Esophagus squamous epithelium (tissue), 5 donors: ENCODE results near the gene COQ8B. TPM values are rescaled to one million over a fixed set of nuclear protein-coding genes. Genes with fewer than 3 reads are reported as not detected.

Source experiments
- DNase-seq: peaks from one replicate; lab custom pipeline; 2025; lab: John Stamatoyannopoulos, UW
- H3K27ac ChIP-seq, 4 donors: fragments of 200-600 bp; sonication (generic); one replicate each; pipeline ENCODE4 v1.5.1; 2016 to 2019; ENCODE audit warnings: mild to moderate bottlenecking in 1 of 4
- H3K27me3 ChIP-seq, 4 donors: fragments of 200-600 bp; sonication (generic); 1 replicate in 3 of 4; 2 replicates in 1 of 4; pipeline versions ENCODE4 v1.5.1 to v1.6.0; 2017 to 2021; ENCODE audit warnings: antibody characterized with exemption in 1 of 4
- H3K36me3 ChIP-seq, 3 donors: fragments of 200-600 bp; sonication (generic); one replicate each; pipeline ENCODE4 v1.5.1; 2016 to 2019
- H3K4me1 ChIP-seq, 3 donors: fragments of 200-600 bp; sonication (generic); one replicate each; pipeline ENCODE4 v1.5.1; 2017 to 2019
- H3K4me3 ChIP-seq, 4 donors: fragments of 200-600 bp; sonication (generic); 1 replicate in 3 of 4; 2 replicates in 1 of 4; pipeline ENCODE4 v1.5.1; 2016 to 2019; ENCODE audit warnings: mild to moderate bottlenecking in 2 of 4, moderate library complexity in 1 of 4
- H3K9me3 ChIP-seq, 3 donors: fragments of 200-600 bp; sonication (generic); one replicate each; pipeline ENCODE4 v1.5.1; 2016 to 2019
- CTCF ChIP-seq, 6 experiments: fragments of 450-650 bp in 4 of 6; fragments of 200-600 bp in 2 of 6; sonication (generic) in 2 of 6; IDR thresholded peaks; one replicate each; pipeline ENCODE4 v1.5.1; 2016 to 2019; ENCODE audit warnings: antibody characterized with exemption in 6 of 6, mild to moderate bottlenecking in 4 of 6, moderate library complexity in 4 of 6
- POLR2A ChIP-seq, 4 donors: fragments of 450-650 bp; IDR thresholded peaks; one replicate each; pipeline ENCODE4 v1.6.1; 2017; ENCODE audit warnings: antibody characterized with exemption in 4 of 4, mild to moderate bottlenecking in 4 of 4, moderate library complexity in 3 of 4
- WGBS, 2 donors: methylation state at CpG; one replicate each; pipeline ENCODE4 v1.1.5; 2018; 5-methylcytosine and 5-hydroxymethylcytosine counted together
- intact Hi-C: fragments of 100-400 bp; cut with DNase I; formaldehyde crosslinking; loops from one replicate; pipeline ENCODE4 v1.15.0; 2022
- total RNA-seq, 4 donors: library from RNA; depleted of rRNA; stranded (reverse); fragments of >200 nt; gene quantifications; one replicate each; pipeline ENCODE4 v1.1.0, GENCODE V29; 2016
- donor health status: DM: yes; HTN: yes; CAD: no.

The COQ8B gene
- total RNA-seq, 4 donors from 2014 or later = 19.3 to 64.1 (median 33.3) TPM

DNA sequence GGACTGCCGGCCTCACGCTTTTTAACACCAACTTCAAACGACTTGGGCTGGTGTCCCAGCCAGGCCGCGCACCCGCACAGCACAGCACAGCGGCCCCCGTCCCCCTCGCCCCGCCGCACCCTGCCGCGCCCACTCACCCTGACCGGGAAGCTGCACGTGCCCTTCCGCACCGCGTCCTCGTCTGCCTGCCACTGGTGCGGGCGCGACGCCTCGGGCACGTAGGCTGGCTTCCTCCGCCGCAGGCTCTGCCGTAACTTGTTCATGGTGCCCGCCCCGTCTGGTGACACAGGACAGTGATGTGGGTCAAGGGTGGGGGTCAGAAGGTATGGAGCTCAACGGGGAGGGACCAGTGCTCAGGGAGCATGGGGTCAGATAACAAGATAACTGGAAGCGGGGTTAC lies 32.4 kb downstream of the COQ8B start:
- no peak overlapping the region for H3K27ac ChIP-seq
- peaks cover 10 to 76% (median 25%) of the 10 kb centered on the region in 3 donors for H3K36me3 ChIP-seq
- TF ChIP-seq CTCF (IDR thresholded peaks at IDR 0.05) = no peak
- TF ChIP-seq POLR2A (IDR thresholded peaks at IDR 0.05) = no peak
- no peak overlapping the region for H3K4me3 ChIP-seq
- H3K4me1 ChIP-seq = peaks cover 17 to 39% (median 18%) of the 10 kb centered on the region in 3 donors
- no peak for DNase-seq
- no peaks in the 10 kb centered on the region for H3K9me3 ChIP-seq
- 71 to 88% methylated on average over 3 to 5 of the region's 32 CpGs for WGBS, 2 donors
- H3K27me3 ChIP-seq = no peaks in the 10 kb centered on the region
- intact Hi-C loops = no loop called here

DNA sequence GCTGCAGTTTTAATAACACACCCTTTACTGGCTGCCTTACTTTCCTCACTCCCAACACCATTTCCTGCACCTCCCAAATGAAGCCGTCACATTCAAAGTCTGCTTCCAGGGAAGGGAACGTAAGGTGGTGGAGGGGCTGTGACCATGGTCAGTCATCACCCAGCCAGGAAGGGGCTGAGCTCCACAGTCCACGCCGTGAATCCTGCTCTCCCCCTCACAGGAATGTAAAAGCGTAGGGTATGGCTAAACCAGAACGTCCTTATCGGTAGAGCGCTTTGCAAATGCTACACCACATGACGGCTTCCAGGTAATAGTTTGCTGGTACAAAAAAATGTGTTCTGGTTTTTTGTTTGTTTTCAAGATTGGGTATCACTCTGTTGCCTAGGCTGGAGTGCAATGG lies 33.2 kb downstream of the COQ8B start:
- H3K36me3 ChIP-seq = peaks cover 10 to 84% (median 31%) of the 10 kb centered on the region in 3 donors
- 93 to 98% methylated on average over 6 to 9 of the region's 9 CpGs for WGBS, 2 donors

DNA sequence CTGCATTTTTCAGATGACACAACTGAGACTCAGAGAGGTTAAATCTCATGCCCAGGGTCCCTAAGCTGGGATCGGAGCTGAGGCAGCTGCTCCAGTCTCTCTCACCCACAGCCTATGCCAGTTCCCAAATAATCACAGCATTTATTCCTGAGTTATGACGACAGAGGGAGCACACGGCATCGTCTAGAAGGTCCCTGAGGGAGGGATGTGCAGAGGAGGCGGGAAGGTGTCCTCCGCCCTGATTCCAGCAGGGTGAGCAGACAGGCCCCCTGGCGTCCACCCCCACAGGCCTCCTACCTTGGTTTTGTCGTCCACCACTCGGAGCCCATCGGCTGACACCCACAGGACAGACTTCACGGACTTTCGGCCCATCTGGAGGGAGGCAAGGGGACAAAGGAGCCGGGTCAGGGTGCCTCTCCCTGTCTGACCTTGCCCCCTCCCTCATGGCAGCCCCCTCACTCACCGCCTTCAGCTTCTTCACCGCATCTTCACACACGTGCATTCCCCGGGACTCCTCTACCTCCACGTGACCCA lies 34.2 kb downstream of the COQ8B start:
- TF ChIP-seq POLR2A (IDR thresholded peaks at IDR 0.05) (no peak), CTCF (IDR thresholded peaks at IDR 0.05) (no peak)
- Histone ChIP-seq H3K27me3 (no peaks in the 10 kb centered on the region), H3K27ac (no peak overlapping the region), H3K9me3 (no peaks in the 10 kb centered on the region), H3K4me1 (peaks cover 2 to 21% (median 7%) of the 10 kb centered on the region in 3 donors), H3K4me3 (no peak overlapping the region), H3K36me3 (peaks cover 10 to 93% (median 40%) of the 10 kb centered on the region in 3 donors)
- intact Hi-C loops = no loop called here
- 87 to 95% methylated on average over 7 to 18 of the region's 18 CpGs for WGBS, 2 donors
- DNase-seq = no peak

More for the DNA sequence above, 33.2 kb downstream of the COQ8B start:
- H3K9me3 ChIP-seq = no peaks in the 10 kb centered on the region
- no peak for DNase-seq
- intact Hi-C loops = no loop called here
- no peak overlapping the region for H3K27ac ChIP-seq
- peaks cover 11 to 31% (median 11%) of the 10 kb centered on the region in 3 donors for H3K4me1 ChIP-seq
- H3K27me3 ChIP-seq = no peaks in the 10 kb centered on the region
- no peak for TF ChIP-seq POLR2A (IDR thresholded peaks at IDR 0.05)
- no peak for TF ChIP-seq CTCF (IDR thresholded peaks at IDR 0.05)
- no peak overlapping the region for H3K4me3 ChIP-seq

DNA sequence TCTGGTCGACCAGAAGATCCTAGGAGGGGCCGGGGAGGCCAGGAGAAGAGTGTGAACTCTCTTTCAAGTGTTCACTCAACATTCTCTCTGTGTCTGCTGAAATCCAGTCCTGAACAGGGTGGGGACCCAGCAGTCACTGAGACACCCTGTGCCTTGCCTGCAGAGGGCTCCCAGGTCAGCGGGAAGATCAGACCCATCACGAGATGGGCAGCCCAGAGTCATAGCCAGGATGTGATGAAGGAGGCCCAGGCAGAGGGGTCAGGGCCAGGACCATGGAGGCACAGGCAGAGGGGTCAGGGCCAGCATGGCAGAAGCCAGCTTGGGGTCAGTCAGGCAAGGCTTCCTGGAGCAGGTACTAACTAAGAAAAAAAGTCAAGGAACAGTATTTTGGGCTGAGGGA lies 35.6 kb downstream of the COQ8B start:
- Histone ChIP-seq H3K27me3 (no peaks in the 10 kb centered on the region), H3K9me3 (no peaks in the 10 kb centered on the region), H3K4me3 (no peak overlapping the region), H3K27ac (no peak overlapping the region), H3K36me3 (peaks cover 10 to 99% (median 48%) of the 10 kb centered on the region in 3 donors), H3K4me1 (peaks cover 0 to 12% (median 7%) of the 10 kb centered on the region in 3 donors)
- no peak for DNase-seq
- TF ChIP-seq CTCF (IDR thresholded peaks at IDR 0.05) = no peak
- TF ChIP-seq POLR2A (IDR thresholded peaks at IDR 0.05) = no peak
- WGBS, 2 donors = 83 to 90% methylated on average over 1 to 4 of the region's 4 CpGs
- intact Hi-C loops = no loop called here

GRCh38 chr19:40677156-40677555 lies 39.5 kb downstream of the COQ8B start:
- intact Hi-C loops = no loop called here
- Histone ChIP-seq H3K27ac (no peak overlapping the region), H3K4me3 (no peak overlapping the region), H3K9me3 (no peaks in the 10 kb centered on the region), H3K27me3 (no peaks in the 10 kb centered on the region), H3K4me1 (peaks cover 0 to 15% (median 0%) of the 10 kb centered on the region in 3 donors), H3K36me3 (peaks cover 11 to 98% (median 53%) of the 10 kb centered on the region in 3 donors)
- DNase-seq = no peak
- TF ChIP-seq CTCF (IDR thresholded peaks at IDR 0.05) (no peak), POLR2A (IDR thresholded peaks at IDR 0.05) (no peak)
- WGBS, 2 donors = 88 to 93% methylated on average over 10 to 15 of the region's 23 CpGs
